Measurements from ENCODE around the gene CDH6. TPM values are rescaled to one million over a fixed set of nuclear protein-coding genes. Genes with fewer than 3 reads are reported as not detected.

The CDH6 gene
- total and polyA plus RNA-seq, 2 experiments from 2014 or later: 0.60 to 1.1 TPM

DNA sequence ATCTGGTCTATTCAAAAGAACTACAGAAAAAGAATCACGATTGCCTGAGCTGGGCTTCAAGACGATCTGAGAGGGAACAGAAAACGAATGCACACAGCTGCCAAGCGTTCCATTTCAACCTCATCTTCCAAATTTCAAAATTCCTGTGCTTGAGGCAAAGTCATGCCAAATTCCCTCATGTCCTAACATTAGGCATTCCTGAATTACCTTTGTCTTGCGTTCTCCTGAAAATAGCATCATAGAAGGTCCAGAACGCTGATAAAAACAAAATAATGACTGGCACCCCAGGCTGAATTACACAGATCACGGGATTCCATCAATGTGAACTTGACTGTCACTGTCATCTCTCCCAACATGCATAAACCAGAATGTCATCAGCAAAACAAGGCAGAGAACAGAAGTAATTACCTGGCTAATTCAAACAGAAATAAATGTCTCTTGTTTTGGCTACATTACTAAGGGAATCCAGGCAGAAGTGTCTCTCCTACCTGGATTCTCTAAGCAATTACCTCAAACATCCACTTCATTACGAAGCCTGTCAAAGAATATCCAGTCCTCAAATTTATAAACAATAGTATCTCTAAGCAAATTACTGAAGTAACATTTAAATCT lies 12.0 kb upstream of the CDH6 start:
- DNase-seq (ENCODE audit: low spot score) (no peak), ATAC-seq (no peak)
- no peak overlapping the region for H3K27ac ChIP-seq (ENCODE audit: low read depth)
- no peaks in the 10 kb centered on the region for H3F3A ChIP-seq (replicated peaks; ENCODE audit: low read depth)
- no peak overlapping the region for H3K4me3 Mint-ChIP-seq
- H2AFZ ChIP-seq: no peak overlapping the region
- H3K9me2 ChIP-seq (ENCODE audit: insufficient read depth): no peaks in the 10 kb centered on the region
- TF ChIP-seq ZNF114 (CRISPR knock-in tag; IDR thresholded peaks at IDR 0.05) (no peak), JUNB (IDR thresholded peaks at IDR 0.05; ENCODE audit: unreplicated experiment) (no peak), STAT1 (IDR thresholded peaks at IDR 0.05; ENCODE audit: unreplicated experiment) (no peak), EZH2phosphoT487 (IDR thresholded peaks at IDR 0.05; ENCODE audit: unreplicated experiment) (no peak), ZNF331 (CRISPR knock-in tag; IDR thresholded peaks at IDR 0.05; ENCODE audit: low read depth) (no peak), POLR2AphosphoS5 (IDR thresholded peaks at IDR 0.05; ENCODE audit: low read depth) (no peak), NANOG (IDR thresholded peaks at IDR 0.05; ENCODE audit: borderline replicate concordance) (no peak), EZH2 (IDR thresholded peaks at IDR 0.05; ENCODE audit: low read depth, unreplicated experiment) (no peak), CREB1 (CRISPR knock-in tag; IDR thresholded peaks at IDR 0.05; ENCODE audit: low read depth) (no peak)
- TF ChIP-seq, protein P1, sequence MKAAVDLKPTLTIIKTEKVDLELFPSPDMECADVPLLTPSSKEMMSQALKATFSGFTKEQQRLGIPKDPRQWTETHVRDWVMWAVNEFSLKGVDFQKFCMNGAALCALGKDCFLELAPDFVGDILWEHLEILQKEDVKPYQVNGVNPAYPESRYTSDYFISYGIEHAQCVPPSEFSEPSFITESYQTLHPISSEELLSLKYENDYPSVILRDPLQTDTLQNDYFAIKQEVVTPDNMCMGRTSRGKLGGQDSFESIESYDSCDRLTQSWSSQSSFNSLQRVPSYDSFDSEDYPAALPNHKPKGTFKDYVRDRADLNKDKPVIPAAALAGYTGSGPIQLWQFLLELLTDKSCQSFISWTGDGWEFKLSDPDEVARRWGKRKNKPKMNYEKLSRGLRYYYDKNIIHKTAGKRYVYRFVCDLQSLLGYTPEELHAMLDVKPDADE (IDR thresholded peaks at IDR 0.05): no peak
- TF ChIP-seq, protein P2, sequence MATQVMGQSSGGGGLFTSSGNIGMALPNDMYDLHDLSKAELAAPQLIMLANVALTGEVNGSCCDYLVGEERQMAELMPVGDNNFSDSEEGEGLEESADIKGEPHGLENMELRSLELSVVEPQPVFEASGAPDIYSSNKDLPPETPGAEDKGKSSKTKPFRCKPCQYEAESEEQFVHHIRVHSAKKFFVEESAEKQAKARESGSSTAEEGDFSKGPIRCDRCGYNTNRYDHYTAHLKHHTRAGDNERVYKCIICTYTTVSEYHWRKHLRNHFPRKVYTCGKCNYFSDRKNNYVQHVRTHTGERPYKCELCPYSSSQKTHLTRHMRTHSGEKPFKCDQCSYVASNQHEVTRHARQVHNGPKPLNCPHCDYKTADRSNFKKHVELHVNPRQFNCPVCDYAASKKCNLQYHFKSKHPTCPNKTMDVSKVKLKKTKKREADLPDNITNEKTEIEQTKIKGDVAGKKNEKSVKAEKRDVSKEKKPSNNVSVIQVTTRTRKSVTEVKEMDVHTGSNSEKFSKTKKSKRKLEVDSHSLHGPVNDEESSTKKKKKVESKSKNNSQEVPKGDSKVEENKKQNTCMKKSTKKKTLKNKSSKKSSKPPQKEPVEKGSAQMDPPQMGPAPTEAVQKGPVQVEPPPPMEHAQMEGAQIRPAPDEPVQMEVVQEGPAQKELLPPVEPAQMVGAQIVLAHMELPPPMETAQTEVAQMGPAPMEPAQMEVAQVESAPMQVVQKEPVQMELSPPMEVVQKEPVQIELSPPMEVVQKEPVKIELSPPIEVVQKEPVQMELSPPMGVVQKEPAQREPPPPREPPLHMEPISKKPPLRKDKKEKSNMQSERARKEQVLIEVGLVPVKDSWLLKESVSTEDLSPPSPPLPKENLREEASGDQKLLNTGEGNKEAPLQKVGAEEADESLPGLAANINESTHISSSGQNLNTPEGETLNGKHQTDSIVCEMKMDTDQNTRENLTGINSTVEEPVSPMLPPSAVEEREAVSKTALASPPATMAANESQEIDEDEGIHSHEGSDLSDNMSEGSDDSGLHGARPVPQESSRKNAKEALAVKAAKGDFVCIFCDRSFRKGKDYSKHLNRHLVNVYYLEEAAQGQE (IDR thresholded peaks at IDR 0.05; ENCODE audit: unreplicated experiment): no peak
- TF ChIP-seq, protein P3, sequence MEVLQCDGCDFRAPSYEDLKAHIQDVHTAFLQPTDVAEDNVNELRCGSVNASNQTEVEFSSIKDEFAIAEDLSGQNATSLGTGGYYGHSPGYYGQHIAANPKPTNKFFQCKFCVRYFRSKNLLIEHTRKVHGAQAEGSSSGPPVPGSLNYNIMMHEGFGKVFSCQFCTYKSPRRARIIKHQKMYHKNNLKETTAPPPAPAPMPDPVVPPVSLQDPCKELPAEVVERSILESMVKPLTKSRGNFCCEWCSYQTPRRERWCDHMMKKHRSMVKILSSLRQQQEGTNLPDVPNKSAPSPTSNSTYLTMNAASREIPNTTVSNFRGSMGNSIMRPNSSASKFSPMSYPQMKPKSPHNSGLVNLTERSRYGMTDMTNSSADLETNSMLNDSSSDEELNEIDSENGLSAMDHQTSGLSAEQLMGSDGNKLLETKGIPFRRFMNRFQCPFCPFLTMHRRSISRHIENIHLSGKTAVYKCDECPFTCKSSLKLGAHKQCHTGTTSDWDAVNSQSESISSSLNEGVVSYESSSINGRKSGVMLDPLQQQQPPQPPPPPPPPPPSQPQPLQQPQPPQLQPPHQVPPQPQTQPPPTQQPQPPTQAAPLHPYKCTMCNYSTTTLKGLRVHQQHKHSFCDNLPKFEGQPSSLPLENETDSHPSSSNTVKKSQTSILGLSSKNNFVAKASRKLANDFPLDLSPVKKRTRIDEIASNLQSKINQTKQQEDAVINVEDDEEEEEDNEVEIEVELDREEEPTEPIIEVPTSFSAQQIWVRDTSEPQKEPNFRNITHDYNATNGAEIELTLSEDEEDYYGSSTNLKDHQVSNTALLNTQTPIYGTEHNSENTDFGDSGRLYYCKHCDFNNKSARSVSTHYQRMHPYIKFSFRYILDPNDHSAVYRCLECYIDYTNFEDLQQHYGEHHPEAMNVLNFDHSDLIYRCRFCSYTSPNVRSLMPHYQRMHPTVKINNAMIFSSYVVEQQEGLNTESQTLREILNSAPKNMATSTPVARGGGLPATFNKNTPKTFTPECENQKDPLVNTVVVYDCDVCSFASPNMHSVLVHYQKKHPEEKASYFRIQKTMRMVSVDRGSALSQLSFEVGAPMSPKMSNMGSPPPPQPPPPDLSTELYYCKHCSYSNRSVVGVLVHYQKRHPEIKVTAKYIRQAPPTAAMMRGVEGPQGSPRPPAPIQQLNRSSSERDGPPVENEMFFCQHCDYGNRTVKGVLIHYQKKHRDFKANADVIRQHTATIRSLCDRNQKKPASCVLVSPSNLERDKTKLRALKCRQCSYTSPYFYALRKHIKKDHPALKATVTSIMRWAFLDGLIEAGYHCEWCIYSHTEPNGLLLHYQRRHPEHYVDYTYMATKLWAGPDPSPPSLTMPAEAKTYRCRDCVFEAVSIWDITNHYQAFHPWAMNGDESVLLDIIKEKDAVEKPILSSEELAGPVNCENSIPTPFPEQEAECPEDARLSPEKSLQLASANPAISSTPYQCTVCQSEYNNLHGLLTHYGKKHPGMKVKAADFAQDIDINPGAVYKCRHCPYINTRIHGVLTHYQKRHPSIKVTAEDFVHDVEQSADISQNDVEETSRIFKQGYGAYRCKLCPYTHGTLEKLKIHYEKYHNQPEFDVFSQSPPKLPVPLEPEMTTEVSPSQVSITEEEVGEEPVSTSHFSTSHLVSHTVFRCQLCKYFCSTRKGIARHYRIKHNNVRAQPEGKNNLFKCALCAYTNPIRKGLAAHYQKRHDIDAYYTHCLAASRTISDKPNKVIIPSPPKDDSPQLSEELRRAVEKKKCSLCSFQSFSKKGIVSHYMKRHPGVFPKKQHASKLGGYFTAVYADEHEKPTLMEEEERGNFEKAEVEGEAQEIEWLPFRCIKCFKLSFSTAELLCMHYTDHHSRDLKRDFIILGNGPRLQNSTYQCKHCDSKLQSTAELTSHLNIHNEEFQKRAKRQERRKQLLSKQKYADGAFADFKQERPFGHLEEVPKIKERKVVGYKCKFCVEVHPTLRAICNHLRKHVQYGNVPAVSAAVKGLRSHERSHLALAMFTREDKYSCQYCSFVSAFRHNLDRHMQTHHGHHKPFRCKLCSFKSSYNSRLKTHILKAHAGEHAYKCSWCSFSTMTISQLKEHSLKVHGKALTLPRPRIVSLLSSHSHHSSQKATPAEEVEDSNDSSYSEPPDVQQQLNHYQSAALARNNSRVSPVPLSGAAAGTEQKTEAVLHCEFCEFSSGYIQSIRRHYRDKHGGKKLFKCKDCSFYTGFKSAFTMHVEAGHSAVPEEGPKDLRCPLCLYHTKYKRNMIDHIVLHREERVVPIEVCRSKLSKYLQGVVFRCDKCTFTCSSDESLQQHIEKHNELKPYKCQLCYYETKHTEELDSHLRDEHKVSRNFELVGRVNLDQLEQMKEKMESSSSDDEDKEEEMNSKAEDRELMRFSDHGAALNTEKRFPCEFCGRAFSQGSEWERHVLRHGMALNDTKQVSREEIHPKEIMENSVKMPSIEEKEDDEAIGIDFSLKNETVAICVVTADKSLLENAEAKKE (CRISPR knock-in tag; IDR thresholded peaks at IDR 0.05): no peak
- TF ChIP-seq, protein P4, sequence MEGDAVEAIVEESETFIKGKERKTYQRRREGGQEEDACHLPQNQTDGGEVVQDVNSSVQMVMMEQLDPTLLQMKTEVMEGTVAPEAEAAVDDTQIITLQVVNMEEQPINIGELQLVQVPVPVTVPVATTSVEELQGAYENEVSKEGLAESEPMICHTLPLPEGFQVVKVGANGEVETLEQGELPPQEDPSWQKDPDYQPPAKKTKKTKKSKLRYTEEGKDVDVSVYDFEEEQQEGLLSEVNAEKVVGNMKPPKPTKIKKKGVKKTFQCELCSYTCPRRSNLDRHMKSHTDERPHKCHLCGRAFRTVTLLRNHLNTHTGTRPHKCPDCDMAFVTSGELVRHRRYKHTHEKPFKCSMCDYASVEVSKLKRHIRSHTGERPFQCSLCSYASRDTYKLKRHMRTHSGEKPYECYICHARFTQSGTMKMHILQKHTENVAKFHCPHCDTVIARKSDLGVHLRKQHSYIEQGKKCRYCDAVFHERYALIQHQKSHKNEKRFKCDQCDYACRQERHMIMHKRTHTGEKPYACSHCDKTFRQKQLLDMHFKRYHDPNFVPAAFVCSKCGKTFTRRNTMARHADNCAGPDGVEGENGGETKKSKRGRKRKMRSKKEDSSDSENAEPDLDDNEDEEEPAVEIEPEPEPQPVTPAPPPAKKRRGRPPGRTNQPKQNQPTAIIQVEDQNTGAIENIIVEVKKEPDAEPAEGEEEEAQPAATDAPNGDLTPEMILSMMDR (conservative IDR thresholded peaks at IDR 0.05; ENCODE audit: low read depth in 2 of 2): no peak
- H3K27me3 ChIP-seq (ENCODE audit: insufficient read depth): no peaks in the 10 kb centered on the region
- no peaks in the 10 kb centered on the region for H3K79me2 ChIP-seq (replicated peaks; ENCODE audit: insufficient read depth)
- H3K4me1 ChIP-seq (ENCODE audit: insufficient read depth): no peaks in the 10 kb centered on the region
- no peak overlapping the region for H3K4me3 ChIP-seq
- H3K4me2 ChIP-seq: no peak overlapping the region
- H4K20me1 ChIP-seq (replicated peaks; ENCODE audit: insufficient read depth): no peaks in the 10 kb centered on the region
- H3K4me1 Mint-ChIP-seq: no peaks in the 10 kb centered on the region
- H3K36me3 Mint-ChIP-seq (ENCODE audit: low read depth): no peaks in the 10 kb centered on the region
- H3K27me3 Mint-ChIP-seq (ENCODE audit: insufficient read depth, low read depth, poor library complexity): no peaks in the 10 kb centered on the region
- no peaks in the 10 kb centered on the region for H3K9me3 Mint-ChIP-seq
- no peak overlapping the region for H3K27ac Mint-ChIP-seq
- H3K36me3 ChIP-seq (ENCODE audit: insufficient read depth): no peaks in the 10 kb centered on the region
